ENCODE measurements around the gene LARGE1.
"Not testable (repeated sequence)": the region's sequence is repeated elsewhere in the genome, so short reads cannot be mapped to it uniquely, and the experiment has no call there.

The LARGE1 gene

DNA sequence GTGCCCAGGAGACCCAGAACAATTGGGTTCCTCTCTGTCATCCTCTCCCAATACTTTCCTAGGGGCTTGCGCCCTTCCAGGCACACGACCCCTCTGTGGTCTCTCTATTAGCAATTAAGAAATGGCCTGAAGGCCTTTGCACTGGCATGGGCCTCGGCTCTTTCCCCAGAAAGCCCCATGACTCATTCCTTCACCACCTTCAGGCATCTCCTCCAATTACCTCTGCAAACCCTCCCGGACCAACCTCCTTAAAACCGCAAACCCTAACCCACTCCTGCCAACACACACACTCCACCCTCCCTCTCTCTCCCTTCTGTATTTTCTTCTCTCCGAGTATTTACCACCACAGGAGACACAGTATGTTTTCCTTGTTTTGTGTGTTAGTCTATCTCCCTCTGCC is 36.7 kb downstream of the LARGE1 start:
- DNase-seq = no peak

DNA sequence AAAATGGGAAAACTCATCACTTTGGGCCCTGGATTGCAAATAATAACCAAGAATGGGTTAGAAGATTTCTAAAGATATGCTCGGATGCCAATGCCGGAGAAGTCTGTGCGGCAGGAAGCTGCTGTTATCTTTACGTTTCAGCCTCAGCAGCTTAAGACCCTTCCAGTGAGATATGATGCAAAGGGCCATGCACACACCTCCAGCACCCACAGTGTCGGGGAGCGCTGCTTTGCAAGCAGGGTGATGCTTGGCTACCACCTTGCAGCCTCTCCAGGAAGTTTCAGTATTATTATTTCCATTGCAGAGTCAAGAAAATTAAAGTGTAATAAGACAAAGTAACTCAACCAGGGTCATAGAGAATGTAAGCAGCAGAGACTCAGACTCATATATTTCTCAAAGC is 37.3 kb downstream of the LARGE1 start:
- DNase-seq = no peak

DNA sequence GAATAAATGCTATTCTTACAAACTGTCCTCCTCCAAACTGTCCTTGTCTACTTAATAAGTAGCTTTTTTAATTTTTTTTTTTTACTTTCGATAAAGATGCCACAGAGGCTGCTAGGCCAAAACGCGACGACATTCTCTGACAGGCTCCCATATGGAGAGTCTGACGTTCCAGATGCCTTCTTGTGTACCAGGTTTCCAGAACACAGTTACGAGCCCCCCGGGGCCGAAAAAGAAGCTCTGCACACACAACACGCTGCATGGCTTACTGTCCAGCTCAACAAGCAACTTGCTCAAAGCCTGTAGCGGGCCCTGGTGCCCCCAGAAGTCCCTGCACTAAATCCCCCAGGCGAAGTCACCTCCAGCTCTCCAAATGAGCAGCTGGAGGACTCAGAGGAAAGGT is 39.3 kb downstream of the LARGE1 start:
- DNase-seq = no peak

DNA sequence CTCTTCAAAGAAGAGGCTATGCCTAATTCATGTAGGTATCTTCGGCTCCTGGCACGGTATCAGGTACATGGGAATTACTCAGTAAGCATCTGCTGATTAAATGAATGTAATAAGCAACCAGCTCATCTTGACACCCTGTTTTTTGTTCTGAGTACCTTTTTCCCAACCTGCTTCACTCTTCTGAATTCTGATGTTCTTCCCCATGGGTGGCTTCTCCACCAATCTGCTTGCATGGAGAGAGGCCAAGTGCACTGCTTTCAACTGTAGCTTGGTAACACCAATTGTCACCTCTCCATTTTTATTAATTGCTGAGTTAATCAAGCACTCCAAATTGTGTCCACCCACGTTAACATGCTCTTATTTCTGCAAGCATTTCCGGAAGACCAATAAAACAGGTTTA is 40.5 kb downstream of the LARGE1 start:
- no peak for DNase-seq

DNA sequence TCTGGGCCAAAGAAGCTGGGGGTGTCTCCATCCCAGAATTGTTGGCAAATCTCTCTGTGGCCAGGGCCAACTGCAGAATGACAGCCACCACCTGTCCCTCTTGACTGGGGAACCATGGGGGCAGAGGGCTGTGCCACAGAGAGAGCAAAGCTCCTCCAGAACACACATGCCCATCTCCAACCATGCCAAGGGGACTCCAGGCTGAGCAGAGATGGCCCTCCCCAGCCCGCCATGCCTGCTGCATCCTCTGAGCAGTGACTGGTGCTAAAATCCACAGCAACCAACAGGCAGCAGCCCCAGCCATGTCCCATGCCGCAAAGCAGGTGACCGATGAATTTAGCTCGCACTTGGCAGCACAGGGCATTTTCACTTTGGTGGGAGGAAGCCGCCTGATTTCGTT is 45.0 kb downstream of the LARGE1 start:
- no peak for DNase-seq

DNA sequence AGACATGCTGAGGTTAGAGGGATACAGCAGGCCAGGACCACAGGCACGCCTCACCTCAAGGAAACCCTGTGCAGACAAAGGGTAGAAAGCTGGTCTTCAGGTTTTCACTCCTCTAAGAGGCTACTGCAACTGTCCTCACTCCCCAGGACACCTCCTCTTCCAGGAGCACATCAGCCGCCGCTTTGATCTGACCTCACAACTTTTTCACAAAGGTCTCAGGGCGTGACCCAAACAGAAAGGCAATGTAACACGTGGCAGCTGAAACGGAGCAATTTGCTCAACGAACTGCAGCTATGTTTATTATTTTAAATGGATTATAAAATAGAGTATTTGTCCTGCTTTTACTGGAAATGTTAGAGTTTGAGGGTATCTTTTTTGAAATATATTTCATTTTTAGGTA is 46.1 kb downstream of the LARGE1 start:
- DNase-seq = no peak

DNA sequence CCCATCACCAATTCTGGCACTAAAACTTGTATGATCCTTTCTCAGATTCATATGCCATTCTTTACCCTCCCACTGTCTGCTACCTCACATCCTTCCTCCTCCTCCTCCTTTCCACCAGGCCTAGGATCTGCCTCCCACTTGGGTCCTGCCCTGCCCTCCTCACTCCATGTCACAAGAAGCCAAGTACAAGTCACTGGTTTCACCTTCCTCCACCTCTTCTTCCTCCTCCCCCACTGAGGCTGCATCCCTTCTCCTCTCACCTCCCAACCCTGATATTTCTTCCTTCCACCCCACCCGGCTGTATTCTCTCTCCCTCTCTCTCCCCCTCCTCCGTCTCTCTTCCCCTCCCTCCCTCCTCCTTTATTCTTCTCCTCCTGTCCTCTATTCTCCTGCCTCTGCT is 46.6 kb downstream of the LARGE1 start:
- no peak for DNase-seq

DNA sequence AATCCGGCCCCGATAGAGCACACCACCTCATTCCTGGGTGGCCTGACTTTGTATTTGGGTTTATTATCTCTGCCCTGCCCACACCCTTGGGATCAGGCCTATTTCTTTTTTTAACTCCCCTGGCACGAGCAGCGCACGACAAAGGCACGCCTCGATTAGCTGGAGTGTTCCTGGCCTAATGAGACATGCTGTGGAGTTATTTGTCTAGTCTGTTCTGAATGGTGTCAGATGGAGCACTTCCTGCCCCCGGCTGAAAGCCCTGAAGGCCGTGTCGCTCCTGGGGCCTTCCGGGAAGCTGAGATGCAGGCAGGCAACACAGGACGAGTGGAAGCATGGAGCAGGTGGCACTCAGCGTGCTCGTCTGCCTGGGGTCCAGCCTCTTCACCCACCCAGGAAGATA is 47.1 kb downstream of the LARGE1 start:
- DNase-seq = no peak

DNA sequence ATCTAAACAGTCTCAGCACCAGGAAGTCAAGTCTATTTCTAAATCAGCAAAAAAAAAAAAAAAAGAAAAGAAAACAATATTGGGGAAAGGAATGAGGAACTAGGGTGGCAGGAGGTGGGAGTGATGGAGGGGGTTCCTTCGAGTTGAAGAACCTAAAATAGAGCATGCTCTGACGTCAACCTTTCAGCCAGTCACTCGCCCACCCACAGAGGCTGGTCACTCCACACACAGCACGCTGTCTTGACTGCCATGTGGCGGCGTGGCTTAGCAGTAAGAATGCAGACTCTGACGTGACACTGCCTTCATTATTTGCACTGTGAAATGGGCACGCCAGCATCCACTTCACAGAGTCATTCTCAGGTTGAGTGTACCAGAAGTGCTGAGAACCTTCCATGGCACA is 48.3 kb downstream of the LARGE1 start:
- no peak for DNase-seq

DNA sequence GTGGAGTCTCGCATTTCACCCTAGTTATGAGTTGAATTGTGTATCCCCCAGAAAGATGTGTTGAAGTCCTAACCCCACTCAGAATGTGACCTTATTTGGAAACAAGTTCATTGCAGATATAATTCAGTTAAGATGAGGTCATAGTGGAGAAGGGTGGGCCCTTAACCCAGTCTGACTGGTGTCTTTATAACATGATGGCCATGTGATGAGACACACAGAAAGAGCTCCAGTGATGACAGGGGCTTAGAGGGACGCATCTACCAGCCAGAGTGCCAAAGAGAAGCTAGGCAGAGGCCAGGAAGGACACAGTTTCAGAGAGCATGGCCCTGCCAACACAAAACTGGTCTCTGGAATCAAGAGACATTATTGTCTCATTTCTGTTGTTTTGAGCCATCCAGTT is 50.3 kb downstream of the LARGE1 start:
- no peak for DNase-seq

DNA sequence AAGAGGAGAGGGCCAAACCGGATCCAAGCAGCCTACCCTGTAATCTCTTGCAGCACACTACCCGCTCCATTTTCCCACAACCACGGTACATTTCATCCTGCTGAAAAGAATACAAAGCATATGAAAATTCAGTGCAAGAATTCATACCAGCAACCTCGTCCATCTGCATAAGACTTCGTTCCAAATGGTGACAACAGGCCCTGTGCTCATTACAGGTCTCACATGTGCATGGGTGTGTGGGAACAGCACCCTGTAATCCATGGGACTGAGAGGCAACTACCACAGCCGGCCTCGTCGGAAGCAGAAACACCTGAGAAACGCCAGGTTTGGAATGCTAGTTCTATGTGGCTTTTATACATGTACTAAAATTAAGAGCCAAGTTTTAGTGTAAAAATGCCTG is 52.3 kb downstream of the LARGE1 start:
- DNase-seq = no peak

DNA sequence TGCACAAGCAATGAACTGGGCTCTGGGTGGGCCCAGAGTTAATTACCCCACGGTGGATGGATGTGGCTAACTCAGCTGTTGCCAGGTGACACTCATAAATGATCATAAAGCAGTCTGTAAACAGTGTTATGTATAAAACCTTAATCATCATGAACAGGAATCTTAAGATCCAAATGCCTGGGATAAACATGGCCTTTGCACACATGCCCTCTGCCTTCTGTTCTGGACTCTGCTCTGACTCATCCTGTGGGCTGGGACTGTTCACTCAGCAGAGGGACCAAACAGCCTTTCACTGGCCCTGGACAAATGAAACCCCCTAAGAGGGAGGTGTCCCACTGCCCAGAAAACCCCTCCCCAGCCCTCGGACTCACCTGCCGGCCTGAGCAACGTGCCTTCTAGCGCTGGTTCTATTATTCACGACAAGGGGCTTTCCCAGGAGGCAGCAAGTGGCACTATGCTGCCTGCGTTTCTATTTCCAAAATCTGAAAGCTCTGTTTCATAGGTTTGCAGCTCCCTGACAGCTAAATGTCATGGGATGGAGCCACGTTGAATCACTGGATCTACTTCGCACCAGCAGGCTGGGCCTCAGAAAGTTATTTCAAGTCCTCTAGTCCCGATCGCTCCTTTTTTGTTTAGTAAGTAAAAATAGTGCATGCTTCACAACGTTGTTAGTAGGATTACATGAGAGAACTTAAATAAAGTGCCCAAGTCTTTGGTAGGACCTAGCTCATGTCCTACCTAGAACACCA is 53.0 kb downstream of the LARGE1 start:
- no peak for DNase-seq

DNA sequence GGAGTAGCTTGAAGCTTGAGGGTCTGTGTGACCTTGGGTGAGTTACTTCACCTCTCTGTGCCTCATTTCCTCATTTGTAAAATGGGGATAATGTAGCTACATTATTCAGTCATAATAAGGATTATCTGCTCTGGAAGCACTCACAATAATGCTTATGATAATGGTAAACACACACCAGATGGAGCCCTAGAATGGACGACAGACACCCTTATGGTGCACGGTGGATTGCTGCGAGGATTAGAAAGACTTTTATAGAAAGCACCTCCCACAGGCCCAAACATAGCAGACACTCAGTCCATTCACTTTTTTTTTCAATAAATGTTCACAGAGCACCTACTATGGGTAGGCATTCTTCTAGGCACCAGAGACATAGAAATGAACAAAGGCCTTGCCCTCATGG is 53.8 kb downstream of the LARGE1 start:
- DNase-seq = no peak

DNA sequence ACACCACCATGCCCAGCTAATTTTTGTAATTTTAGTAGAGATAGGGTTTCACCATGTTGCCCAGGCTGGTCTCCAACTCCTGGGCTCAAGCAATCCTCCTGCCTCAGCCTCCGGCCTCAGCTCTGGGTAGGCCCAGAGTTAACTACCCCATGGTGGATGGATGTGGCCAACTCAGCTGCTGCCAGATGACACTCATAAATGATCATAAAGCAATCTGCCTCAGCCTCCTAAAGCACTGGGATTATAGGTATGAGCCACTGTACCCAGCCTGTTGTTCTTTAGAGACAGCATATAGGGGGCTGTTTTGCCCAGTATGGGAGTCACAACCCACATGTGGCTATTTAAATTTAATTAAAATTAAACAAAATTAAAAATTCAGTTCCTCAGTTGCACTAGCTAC is 54.3 kb downstream of the LARGE1 start:
- DNase-seq = no peak

DNA sequence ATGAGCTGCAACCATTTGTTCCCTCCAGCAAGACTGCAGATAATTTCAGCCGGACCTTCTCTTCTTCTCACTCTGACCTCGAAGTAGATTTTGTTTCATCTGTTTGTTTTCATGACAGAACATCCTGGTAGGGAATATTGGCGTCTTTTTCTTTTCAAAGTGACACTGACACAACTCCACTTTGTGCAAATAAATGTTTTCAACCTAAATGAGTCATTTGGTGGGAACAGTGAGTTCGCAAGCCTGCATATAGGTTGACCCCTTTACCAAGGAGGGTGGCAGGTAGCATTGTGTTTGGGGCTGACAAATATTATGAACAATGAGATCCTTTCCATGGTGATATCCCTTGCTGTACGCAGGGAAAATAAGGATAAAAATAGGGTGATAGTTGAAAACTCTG is 55.0 kb downstream of the LARGE1 start:
- DNase-seq = no peak

DNA sequence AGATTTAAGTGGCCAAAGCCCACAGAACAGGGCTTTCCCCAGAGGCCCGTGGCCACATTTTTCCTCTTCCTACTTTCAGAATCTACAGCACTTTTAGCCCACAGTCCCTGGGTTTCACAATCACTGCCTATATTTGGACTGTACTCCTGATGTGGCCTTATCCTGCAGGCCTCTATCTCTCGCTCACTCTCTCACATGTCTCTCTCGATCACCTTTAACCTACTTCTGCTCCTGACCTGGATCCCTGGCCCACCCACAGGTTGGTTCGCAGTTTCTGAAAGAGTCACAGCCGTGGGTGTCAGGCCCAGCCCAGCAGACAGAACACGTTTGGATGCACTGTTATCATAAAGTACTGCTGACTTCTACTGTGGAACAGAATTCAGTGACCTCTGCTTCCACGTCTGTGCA is 55.5 kb downstream of the LARGE1 start:
- no peak for DNase-seq

DNA sequence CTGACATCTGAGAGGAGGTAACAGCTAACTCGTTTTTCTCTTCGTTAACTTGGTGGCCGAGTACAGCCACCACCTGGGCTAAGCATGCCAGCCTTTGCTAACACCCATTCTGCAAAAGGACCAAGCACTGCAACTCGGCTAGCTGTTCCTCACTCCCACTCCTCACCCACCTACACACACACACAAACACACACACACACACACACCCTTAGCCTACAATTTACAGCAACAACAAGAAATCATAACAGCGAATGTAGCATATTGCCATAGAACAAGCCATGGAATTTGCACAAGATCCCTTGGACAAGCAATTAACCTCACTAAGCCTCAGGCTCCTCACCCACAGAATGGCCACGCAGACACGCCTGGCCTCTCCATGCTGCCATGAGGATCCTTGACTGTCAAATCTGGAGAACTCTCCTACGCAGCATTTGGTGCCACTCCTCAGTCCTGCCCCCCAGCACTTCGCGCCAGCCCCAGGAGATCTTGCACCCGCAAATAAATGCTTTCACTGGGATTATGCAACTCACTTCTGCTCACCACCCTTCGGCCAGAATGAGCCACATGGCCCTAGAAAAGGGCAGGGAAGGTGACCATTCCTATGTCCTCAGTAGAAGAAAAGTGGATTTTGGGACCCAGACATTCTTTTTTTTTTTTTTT is 58.9 kb downstream of the LARGE1 start:
- DNase-seq = no peak

DNA sequence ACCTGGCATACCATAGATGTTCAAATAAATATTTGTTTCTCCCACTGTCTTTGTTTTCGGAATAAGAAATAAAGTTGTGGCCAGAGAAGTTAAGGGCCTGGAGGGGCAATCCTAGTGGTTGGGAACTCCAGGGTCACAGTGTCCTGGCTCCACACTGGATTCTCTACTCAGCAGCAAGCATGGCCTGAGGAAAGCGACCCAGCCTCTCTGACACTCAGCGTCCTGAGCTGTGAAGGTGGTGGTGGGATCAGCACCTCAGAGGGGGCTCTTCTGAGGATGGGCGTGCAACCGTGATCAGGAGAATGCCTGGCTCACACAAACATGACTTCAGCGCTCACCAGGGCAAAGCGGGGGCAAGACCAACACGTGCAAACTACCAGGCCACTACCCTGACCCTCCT is 59.9 kb downstream of the LARGE1 start:
- DNase-seq = no peak

DNA sequence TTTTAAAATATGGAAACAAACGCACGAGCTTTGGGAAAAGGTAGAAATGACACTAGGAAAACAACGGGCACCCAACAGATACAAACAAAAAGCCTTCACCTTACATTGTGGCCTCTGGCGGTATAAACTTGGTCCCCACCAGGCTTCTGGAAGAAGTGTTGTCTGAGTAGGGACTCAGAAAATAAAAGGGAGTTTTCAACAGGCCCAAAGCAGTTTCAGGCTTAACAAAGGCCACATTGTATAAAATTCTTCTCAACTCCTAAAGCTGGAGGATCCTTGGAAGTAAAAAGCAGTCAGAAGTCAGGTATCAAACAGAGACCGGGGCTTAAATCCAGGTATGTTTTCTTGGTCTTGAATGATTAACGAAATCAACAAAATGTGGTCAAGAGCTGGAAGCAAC is 61.0 kb downstream of the LARGE1 start:
- no peak for DNase-seq

DNA sequence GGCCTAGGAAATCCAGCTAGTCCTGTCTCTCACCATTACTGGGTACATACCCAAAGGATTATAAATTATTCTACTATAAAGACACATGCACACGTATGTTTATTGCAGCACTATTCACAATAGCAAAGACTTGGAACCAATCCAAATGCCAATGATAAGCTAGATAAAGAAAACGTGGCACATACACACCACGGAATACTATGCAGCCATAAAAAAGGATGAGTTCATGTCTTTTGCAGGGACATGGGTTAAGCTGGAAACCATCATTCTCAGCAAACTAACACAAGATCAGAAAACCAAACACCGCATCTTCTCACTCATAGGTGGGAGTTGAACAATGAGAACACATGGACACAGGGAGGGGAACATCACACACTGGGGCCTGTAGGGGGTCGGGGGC is 61.6 kb downstream of the LARGE1 start:
- not testable (repeated sequence) for DNase-seq

DNA sequence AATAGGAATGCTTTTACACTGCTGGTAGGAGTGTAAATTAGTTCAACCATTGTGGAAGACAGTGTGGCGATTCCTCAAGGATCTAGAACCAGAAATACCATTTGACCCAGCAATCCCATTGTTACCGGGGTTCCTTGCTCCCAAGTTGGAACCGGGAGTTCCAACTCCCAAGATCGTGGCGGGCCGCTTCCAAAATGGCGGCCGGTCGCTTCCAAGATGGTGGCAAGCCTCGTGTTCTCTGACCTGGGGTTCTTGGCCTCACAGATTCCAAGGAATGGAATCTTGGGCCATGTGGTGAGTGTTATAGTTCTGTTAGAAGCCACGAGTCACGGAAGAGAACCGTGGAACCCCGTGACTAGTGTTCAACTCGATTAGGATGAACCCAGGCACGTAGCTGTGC is 62.5 kb downstream of the LARGE1 start:
- DNase-seq = not testable (repeated sequence)

DNA sequence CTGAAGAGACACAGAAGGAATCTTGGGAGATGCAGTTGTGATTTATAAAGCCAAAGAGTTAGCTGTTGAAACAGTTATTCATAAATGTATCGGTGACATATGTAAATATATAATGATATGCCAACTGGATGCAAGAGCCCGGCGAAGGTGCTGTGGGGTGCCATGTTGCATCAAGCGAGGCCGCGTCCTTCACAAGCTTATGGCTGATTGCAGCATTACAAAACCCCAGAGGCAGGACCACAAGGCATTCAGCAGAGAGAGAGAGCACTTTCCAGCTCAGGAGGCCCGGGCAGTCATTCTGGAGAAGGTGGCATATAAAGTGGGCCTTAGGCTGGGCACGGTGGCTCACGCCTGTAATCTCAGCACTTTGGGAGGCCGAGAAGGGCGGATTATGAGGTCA is 65.6 kb downstream of the LARGE1 start:
- DNase-seq = no peak

DNA sequence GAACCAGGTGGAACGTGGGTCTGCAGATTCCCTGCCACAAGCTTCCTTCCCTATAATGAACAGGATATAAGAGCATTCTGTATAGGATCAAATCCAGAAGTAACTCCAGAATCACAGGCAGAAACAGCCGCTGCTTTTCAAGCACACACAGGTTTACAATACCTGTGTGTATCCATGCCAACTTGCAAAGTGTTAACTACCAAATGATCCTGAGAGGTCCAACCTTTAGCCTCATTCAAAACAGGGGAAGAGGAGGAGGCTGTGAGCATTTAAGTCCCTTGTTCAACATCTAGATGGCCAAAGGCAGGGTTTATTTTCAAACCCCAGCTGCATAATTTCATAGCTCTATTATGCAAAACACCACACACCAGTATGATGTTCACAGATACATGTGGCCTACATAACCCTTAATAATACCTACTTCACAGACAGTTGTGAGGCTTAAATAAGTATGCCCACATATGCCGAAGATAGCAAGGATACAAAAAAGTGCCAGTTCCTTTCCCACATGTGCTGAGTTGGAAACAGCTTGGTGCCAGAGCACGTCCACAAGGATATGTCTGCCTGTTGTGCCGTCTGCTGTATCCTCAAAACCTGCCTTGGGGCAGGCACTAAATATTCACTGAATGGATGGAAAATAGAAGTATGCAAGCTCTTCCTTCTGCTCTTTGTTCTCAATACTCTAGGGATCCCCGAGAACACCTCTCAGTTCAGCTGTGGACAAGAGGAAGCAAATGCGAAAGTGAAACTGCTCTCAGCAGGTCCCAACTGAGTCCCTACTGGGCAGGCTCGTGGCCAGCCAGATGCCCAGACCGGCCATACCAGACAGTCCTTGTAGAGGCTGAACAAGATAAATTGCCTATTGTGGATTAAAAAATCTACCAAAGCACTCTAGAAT is 66.8 kb downstream of the LARGE1 start:
- DNase-seq = peak; percentile 18 to 28

DNA sequence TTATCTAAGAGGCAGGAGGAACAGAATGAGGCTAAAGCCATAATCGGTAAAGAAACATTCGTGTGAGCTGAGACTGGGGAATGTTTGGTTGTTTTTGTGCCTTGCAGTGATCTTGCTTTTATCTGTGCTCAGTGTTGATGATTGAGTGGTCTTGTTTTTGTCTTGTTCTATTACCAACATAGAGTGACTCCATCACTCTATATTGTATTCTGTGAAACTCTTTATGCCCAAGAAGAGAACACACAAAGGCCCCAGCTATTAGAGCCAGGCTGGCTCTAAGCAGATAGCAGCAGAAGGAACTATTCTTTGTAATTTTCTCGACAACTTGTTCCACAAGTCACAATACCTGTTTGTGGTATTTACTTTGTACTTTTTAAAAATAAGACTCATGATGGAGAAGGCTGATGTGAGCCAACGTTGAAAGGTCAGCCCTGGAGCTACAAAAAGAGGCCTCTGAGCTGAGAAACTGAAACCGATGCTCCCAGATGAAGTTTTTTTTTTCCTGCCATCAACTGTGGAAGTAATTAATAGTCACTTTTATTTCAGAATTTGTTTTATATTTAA is 68.4 kb downstream of the LARGE1 start:
- no peak for DNase-seq
